ENCODE data around the gene MYO5A. TPM values are rescaled to one million over a fixed set of nuclear protein-coding genes. Genes with fewer than 3 reads are reported as not detected.
A peak's percentile ranks its signal among the peaks of the same experiment; 100 is the strongest.

Gene MYO5A
- total and polyA plus RNA-seq, 10 of the 15 experiments (the other 5 are each of a cell fraction or from before 2014, with no cell fraction given): 4.2 to 42.9 (median 31.1) TPM

- no peak for TF ChIP-seq ZSCAN29 (IDR thresholded peaks at IDR 0.05)
- no peak for TF ChIP-seq SIN3A (IDR thresholded peaks at IDR 0.05; ENCODE audit: low read depth, low read length)
- no peak for TF ChIP-seq IRF3 (IDR thresholded peaks at IDR 0.05)
- TF ChIP-seq SREBF1 (IDR thresholded peaks at IDR 0.05; ENCODE audit: low read length): no peak
- peak; percentile 83 for TF ChIP-seq IKZF1 (conservative IDR thresholded peaks at IDR 0.05)
- TF ChIP-seq ZBTB40 (IDR thresholded peaks at IDR 0.05; ENCODE audit: borderline replicate concordance): no peak
- TF ChIP-seq, protein P1, sequence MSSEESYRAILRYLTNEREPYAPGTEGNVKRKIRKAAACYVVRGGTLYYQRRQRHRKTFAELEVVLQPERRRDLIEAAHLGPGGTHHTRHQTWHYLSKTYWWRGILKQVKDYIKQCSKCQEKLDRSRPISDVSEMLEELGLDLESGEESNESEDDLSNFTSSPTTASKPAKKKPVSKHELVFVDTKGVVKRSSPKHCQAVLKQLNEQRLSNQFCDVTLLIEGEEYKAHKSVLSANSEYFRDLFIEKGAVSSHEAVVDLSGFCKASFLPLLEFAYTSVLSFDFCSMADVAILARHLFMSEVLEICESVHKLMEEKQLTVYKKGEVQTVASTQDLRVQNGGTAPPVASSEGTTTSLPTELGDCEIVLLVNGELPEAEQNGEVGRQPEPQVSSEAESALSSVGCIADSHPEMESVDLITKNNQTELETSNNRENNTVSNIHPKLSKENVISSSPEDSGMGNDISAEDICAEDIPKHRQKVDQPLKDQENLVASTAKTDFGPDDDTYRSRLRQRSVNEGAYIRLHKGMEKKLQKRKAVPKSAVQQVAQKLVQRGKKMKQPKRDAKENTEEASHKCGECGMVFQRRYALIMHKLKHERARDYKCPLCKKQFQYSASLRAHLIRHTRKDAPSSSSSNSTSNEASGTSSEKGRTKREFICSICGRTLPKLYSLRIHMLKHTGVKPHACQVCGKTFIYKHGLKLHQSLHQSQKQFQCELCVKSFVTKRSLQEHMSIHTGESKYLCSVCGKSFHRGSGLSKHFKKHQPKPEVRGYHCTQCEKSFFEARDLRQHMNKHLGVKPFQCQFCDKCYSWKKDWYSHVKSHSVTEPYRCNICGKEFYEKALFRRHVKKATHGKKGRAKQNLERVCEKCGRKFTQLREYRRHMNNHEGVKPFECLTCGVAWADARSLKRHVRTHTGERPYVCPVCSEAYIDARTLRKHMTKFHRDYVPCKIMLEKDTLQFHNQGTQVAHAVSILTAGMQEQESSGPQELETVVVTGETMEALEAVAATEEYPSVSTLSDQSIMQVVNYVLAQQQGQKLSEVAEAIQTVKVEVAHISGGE (CRISPR knock-in tag; IDR thresholded peaks at IDR 0.05): no peak
- TF ChIP-seq SP1 (IDR thresholded peaks at IDR 0.05; ENCODE audit: low read depth, low read length): peak; percentile 60
- TF ChIP-seq YY1 (IDR thresholded peaks at IDR 0.05; ENCODE audit: low read depth, low read length): peak; percentile 73
- TF ChIP-seq CBX3 (IDR thresholded peaks at IDR 0.05; ENCODE audit: borderline replicate concordance, low read depth): no peak
- no peak for TF ChIP-seq ZBTB33 (IDR thresholded peaks at IDR 0.05)
- TF ChIP-seq TARDBP (IDR thresholded peaks at IDR 0.05; ENCODE audit: borderline replicate concordance): 0 out of 2 replicates have a peak, but pooled peaks have one; percentile 32
- TF ChIP-seq JUNB (IDR thresholded peaks at IDR 0.05): peak; percentile 76
- TF ChIP-seq ZNF622 (IDR thresholded peaks at IDR 0.05): no peak
- no peak for TF ChIP-seq MEF2A (IDR thresholded peaks at IDR 0.05; ENCODE audit: insufficient read depth, low read depth, low read length)
- no peak for TF ChIP-seq ZNF24 (IDR thresholded peaks at IDR 0.05)
- TF ChIP-seq NFYB (IDR thresholded peaks at IDR 0.05; ENCODE audit: insufficient read depth, low read depth, low read length): no peak
- TF ChIP-seq TBL1XR1 (IDR thresholded peaks at IDR 0.05; ENCODE audit: low read depth, low read length): no peak
These were observed 267.0 kb downstream of the MYO5A start (continued) for GRCh38 chr15:52261498-52262242.
